Stimulated activated CD8-positive, alpha-beta memory T cell treated with anti-CD3 and anti-CD28 coated beads, Interleukin-12 subunit alpha, Interleukin-12 subunit beta, amount 100 ng/mL, for 4 hours (primary cell): Measurements from ENCODE around the gene FRMD3.
"Not testable (repeated sequence)": the region's sequence is repeated elsewhere in the genome, so short reads cannot be mapped to it uniquely, and the experiment has no call there.

Experiments
- DNase-seq: peaks from one replicate; pipeline ENCODE4 v3.0.0-alpha.2; 2020; ENCODE audit warnings: low read depth

Gene FRMD3

DNA sequence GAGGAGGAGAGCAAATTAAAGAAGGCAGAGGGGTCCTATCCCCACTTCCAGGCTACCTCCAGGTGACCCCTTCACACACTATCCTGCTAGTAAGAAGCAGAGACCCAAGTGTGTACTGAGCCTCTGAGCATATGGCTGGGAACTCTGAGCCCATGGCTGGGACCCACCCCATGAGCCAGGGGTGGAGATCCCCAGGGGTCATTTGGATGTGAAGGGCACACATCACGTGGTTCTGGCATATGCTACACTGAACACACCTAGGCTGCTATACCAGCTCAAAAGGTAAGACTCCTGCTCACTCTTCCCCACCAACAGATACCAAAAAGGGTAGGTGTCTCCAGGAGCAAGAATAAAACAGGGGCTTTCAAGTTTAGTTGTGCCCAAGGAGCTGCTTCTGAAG lies 149.9 kb downstream of the FRMD3 start:
- no peak for DNase-seq

DNA sequence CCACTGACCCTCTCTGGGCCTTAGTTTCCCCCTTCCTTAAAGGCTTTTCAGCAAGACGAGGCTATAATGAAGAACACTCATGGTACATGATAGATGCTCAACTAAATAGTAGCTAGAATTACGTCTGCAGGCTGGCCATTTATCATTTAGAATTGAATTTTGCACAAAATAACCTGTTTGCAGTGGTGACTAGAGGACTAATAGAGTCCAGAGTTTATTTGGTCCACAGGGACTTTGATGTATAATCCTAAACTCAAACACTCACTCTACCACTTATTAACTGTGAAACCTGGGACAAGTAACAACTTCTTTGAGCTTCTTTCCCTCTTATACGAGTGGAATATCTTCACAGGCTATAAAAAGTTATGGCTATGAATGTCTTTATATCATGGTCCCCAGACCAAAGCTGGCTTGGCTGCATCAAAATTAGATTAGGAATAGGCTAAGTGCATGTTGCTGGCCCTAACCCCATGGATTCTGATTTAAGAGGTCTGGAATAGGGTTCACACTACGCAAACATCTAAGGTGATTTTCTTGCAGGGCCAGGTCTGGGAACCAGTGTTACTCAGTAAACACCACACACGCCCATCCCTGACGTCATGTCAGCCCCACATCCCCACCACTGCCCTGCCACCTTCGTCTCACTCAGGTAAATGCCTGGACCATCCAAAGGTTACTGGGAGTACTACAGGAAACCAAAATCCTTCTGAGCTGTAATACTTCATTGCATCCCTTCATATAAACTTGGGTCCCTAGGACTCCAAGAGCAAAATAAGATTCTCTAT lies 150.6 kb downstream of the FRMD3 start:
- DNase-seq: no peak

- DNase-seq: no peak
Measured at GRCh38 chr9:83385317-83385716, 152.9 kb downstream of the FRMD3 start.

GRCh38 chr9:83384214-83384613 lies 154.0 kb downstream of the FRMD3 start:
- no peak for DNase-seq

GRCh38 chr9:83383034-83383433 lies 155.2 kb downstream of the FRMD3 start:
- DNase-seq: no peak

- no peak for DNase-seq
Measured at GRCh38 chr9:83382421-83382820, 155.8 kb downstream of the FRMD3 start.

- no peak for DNase-seq
Measured at GRCh38 chr9:83379045-83379444, 159.2 kb downstream of the FRMD3 start.

- no peak for DNase-seq
Measured at GRCh38 chr9:83372957-83373356, 165.2 kb downstream of the FRMD3 start.

GRCh38 chr9:83367326-83367725 lies 170.9 kb downstream of the FRMD3 start:
- no peak for DNase-seq

DNA sequence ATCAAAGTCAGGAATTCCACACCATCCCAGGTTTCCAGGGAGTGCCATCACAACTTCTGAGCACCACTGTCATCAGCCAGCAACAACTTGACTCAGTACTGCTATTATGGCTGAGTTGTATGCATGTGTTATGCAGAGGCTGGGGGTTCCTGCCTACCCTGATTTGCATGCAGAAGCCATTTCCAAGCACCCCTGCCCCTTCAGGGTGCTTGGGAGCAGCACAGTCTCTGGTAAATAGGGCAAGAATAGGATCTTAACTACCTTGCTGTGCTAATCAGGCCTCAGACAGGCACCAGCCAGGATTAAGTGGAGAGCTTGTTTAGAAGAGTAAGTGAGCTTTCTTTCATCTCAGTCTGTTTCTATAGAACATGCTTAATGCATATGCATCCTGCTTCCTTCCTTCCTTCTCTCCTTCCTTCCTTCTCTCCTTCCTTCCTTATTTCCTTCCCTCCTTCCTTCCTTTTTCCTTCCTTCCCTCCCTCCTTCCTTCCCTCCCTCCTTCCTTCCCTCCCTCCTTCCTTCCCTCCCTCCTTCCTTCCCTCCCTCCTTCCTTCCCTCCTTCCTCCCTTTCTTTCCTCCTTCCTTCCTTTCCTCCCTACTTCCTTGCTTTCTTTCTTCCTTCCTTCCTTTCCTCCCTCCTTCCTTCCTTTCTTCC lies 175.7 kb downstream of the FRMD3 start:
- no peak for DNase-seq

GRCh38 chr9:83359039-83359438 lies 179.2 kb downstream of the FRMD3 start:
- DNase-seq: no peak

- DNase-seq: not testable (repeated sequence)
Measured at GRCh38 chr9:83358493-83358892, 179.7 kb downstream of the FRMD3 start.

DNA sequence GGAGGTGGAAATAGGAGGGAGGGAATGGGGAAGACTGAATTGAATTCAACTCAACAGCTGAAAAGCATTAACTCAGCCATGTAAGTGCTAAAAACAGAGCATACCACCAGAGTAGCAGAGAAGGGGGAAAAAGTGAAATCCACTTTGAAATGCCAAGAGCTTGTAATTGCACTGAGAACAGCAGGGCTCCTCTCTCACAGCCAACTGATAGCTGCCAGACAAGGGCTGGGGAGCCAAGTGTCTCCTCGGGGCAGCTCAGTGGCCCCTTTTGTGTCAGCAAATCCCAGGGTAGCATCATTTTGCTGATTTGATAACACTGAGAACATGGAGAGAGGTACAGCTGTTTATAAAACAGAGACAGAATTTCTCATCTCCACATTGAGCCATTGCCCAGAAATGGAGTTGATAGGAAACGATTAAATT lies 182.5 kb downstream of the FRMD3 start:
- no peak for DNase-seq

DNA sequence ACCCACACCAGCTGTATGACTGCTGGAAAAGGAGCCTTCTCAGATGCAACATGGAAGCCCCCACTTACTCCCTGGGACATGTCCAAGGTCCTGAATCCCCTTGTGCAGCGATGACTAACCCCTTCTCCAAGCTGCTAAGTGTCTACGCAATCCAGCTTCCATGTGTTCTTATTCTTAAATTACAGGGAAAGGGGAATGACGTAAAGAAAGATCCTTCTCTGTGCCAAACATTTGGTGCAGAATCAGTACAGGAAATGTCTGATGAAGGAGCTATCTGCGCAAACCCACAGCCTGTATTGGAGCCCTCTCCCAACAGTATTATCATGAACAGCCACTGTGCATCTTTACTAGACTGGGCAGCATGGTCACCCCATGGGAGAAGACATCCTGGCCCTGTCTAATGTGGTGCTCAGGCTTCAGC lies 183.2 kb downstream of the FRMD3 start:
- DNase-seq: no peak

GRCh38 chr9:83349031-83349430 lies 189.2 kb downstream of the FRMD3 start:
- no peak for DNase-seq

- no peak for DNase-seq
Measured at GRCh38 chr9:83346655-83347420, 191.4 kb downstream of the FRMD3 start.

- no peak for DNase-seq
Measured at GRCh38 chr9:83343366-83343999, 194.7 kb downstream of the FRMD3 start.

- no peak for DNase-seq
Measured at GRCh38 chr9:83342731-83343130, 195.5 kb downstream of the FRMD3 start.

DNA sequence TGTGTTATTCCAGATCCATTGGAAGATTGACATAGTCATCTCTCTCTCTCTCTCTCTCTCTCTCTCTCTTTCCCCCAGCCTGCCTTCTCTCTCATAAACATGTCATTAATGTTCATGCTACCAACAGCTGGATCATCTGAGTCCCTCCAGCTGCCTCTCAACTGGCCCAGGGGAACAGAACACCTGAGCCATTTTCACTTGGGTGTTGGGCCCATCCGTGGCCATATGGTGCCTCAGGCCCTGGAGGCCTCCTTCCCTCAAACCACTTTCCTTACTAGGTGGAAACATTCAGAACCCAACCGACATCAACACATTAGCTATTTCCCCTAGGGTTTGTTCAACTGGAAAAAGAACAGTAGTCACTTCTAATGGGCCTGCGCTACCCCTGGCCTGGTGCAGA lies 196.2 kb downstream of the FRMD3 start:
- DNase-seq: no peak

DNA sequence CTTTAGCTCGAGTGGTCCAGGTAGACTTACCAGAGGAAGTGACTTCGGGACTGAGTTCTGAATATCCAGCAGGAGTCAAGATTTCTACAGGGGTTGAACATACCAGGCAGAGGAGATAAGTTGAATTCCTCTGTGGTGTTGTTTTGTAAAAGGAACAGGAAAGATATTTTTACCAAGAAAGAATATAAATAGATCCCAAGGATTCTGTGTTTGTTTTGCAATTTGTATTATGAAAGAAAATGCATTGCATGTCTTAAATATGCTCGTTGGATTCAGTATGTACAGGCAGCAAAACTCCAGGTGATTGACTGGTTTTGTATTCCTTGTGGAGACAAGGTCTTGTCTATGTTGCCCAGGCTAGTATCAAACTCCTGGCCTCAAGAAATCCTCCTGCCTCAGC lies 197.8 kb downstream of the FRMD3 start:
- DNase-seq: no peak

- DNase-seq: no peak
Measured at GRCh38 chr9:83339435-83339834, 198.8 kb downstream of the FRMD3 start.

DNA sequence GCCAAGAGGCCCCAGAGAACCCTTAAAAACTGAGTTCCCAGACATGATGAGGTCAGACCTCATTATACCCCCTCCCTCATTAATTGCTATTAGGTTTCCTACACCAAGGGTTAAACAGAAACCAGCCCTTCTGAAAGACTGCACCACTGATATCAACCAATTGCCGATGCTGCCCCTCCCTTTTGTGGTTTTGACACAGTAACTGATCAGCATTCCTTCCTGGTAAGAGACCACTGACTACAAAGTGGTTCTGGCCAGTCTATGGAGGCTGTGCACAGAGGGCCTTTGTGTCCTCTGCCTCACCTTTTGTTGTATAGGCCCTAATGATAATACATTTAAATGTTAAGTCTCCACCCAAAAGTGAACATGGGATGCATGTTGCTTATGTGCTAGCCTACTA lies 201.5 kb downstream of the FRMD3 start:
- no peak for DNase-seq
